GM18861 (cell line): Measurements from ENCODE around the gene SEPTIN5.
"Not testable (repeated sequence)": the region's sequence is repeated elsewhere in the genome, so short reads cannot be mapped to it uniquely, and the experiment has no call there.

ENCODE experiments used
- ATAC-seq: cut with Tn5 transposase; IDR thresholded peaks from one replicate; pipeline ENCODE4 v1.9.1; 2021; ENCODE audit not compliant: unreplicated experiment

The SEPTIN5 gene

DNA sequence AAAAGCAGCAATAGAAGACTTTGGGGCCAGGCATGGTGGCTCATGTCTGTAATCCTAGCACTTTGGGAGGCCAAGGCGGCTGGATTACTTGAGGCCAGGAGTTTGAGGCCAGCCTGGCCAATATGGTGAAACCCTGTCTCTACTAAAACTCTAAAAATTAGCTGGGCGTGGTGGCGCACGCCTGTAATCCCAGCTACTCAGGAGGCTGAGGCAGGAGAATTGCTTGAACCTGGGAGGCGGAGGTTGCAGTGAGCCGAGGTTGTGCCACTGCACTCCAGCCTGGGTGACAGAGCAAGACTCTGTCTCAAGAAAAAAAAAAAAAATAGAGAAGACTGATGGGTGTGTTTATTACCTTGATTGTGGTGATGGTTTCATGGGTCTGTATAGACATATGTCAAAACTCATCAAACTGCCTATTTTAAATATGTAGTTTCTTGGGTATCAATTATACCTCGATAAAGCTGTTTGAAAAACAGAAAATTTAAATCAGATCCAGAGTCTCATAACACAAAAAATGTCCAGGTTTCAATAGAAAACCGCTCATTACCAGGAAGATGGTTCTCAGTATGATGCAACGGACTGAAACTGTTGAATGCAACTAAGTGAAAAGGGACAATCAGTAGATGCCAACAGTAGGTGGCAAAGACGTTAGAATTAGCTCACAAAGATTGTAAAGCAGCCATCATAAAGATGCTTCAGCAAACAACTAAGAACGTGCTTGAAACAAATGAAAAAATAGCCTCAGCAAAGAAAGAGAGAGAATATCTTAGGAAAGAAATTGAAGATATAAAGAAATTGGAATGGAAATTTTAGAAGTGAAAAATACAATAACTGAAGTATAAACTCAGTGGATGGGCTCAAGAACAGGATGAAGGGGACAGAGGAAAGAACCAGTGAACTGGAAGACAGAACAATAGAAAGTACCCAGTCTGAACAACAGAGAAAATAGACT, 33.1 kb upstream of the SEPTIN5 start:
- ATAC-seq = no peak

DNA sequence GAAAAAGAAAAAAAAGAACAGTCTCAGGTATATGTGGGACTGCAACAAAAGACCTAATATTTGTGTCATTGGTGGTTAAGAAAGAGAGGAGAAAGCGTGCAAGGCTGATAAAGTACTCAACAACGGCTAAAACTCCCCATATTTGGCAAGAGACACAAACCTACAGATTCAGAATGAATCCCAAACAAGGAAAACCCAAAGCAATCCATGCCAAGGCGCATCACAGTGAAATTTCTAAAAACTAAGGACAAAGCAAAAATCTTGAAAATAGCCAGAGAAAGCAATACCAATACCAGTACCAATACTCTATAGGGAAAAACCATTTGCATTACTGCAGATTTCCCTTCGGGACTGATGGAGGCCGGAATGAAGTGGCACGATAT, 32.4 kb upstream of the SEPTIN5 start:
- no peak for ATAC-seq

DNA sequence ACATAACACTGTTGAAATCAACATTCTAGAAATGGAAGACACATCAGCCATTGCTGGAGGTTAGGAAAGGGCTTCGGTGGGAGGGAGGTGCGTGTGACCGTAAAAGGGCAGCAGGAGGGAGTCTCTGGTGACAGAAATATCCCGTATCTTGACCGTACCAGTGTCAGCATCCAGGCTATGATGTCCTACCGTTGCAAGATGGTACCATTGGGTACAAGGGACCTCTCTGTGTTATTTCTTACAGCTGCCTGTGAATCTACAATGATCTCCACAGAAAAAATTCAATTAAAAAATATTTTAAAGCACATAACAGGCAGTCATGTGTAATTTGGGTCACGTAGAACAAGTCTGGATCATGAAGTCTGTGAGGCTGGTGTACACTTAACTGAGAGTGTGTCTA, 27.4 kb upstream of the SEPTIN5 start:
- ATAC-seq = no peak

DNA sequence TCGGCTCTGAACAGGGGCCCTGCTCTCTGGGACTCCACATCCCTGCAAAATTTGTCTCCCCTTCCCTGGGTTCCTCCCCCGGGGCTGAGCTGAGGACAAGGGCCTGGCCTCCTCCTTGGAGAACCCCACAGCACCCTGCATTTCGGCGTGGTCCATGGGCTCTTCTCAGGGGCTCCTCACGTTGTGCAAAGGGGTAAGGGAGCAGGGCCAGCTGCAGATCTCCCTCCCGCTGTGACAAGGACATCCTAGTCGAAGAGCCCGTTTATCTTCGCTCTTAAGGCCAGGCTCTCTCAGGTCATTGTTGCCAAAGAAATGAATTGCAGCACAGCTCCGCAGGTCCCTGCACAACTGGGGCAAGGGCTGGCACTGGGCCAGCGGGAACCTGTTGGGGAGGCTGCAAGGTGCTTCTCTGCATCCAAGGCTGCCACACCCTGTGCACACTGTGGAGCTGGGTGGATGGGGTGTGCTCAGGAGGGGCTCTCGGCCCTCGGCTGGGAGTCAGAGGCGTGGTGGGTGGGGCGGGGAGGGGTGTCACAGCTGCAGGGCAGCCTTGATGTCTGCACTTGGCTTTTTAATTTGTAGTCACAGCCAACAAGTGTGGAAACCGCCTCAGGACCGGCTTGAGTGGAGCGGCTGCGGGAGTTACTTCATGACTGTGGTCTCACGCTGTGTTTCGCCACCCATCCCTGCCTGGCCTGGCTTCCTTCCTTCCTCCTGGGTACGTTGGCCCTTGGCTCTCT, 26.6 kb upstream of the SEPTIN5 start:
- no peak for ATAC-seq

DNA sequence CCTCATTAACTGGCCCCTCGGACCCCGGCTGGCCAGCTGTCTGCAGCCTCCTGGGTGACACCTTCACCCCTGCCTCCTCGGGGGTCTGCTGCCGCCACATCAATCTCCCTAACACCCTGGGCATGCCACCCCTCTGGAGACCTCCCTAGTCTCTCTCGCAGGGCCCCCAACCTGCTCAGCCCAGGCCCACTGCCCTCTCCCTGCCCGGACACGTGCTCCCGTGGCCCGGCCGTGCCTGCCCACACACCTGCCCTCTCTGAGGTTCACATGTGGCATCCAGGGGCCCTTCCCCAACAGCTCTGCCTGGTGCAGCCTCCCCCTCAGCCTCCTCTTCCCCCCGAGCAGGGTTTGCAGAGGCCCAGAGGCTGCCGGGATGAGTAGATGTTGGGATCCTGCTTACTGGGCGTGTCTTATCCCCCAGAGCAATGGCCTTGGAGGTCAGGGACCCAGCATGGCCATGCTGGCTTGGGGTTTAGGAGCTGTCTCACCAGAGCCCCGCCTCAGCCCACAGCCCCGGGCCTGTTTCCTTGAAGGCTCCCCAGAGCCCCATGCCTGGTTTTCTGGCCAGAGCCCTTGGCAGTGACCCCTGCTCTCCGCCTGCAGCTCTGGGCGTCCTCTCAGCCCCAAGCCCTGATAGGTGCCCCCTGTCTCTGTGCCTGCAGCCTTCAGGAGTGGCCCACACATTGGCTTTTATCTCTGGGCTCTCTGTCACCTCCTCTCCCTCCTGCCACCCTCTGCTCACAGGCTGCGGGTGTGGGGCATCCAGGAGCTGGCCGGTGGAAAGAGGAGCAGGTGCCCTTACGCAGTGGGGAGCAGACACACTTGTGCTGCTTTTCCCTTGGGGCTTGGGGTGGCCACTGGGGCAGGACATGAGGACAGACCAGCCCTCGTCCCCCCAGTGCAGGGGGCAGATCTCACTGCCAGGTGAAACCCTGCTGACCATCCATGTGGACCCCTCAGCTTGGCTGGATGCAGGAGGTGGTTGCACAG, 25.7 kb upstream of the SEPTIN5 start:
- no peak for ATAC-seq

DNA sequence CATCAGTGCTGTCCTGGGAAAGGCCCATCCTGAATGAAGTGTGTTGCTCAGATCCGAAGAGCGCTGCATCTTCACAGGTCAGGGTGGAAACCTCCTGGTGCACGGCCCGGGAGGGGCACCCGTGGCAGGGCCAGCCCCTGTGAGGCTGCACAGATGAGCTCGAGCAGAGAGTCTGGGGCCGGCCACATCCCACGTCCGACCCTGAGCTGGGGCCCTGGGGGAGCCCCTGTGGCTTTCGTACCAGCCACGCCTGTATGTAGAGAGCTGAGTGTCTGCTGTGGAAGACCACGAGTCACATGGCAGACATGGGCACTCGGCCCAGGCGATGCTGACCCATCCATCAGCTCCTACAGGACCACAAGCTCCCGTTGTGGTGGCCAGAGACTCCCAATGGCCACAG, 24.9 kb upstream of the SEPTIN5 start:
- ATAC-seq = no peak

DNA sequence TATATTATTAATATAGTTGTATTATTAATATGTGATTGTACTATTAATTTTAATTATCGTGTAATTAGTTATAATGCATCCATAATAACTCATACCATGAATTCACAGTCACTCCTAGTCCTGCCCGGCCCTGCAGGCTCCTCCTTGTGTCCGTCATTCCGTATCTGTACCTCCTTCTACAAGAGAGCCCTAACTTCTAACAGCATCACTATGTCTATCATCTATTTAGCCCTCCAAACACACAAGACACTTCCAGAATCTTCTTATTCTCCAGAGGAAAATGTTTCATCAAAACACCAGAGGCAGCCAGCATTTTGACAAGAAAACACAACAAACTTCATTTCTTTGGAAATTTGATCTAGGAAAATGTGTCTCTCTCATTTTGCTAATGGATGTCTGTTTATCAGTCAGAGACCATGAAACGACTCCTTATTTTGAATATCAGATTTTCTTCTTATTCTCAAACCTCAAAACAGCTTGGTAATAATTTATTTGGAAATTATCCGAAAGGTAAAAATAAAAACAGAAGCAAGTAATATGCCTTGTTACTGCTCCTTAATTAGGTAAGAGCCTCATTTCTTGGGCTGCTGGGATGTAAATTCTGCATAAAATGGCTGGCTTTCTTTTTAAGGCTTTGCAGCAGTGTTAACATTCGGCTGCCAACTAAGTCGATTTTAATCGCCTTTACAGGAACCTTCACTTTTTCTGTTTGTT, 23.1 kb upstream of the SEPTIN5 start:
- no peak for ATAC-seq

DNA sequence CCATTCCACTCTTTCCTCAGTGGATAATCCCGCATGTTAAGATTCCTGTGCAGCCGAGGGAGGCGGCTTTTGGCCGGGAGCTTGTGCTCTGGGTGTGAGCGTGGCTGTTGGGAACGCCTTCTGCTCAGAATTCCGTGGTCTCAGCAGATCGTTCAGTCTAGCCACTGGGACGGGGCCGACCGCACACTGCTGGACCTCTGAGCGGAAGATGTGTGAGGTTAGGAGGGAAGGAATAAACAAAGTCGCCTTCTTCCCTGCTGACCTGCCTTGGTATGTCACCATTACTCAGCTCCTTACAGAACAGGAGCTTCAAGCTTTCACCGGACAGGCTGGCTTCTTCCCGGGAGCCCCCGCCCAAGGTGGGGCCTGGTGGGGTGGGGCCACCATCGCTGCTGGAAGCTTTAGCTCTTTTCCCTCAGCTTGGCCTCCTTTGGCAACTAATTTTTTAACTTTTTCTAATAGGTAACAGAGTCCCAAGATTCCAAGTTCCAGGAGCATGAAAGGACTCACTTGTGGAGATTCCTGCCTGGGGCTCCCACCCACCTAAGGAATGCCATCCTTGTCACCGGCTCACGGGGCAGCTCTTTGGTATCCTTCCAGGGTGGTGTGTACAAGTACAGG, 22.5 kb upstream of the SEPTIN5 start:
- no peak for ATAC-seq

DNA sequence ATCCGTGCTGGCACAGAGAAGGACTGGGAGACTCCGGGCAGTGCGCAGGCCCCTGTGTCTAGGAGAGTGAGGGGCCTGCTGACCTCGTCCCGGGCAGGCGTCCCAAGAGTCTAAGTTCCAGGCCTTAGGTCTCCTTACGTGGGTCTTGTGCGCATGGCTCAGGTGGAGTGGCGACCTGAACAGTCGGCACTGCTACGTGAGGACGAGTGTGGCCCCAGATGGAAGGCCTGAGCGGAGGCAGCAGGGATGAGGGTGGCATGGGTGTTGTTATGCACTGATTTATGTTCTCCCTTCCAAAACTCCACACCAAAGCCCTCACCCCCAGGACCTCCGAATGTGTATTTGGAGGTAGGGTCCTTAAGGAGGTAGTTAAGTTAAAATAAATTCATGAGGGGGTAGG, 20.7 kb upstream of the SEPTIN5 start:
- no peak for ATAC-seq

DNA sequence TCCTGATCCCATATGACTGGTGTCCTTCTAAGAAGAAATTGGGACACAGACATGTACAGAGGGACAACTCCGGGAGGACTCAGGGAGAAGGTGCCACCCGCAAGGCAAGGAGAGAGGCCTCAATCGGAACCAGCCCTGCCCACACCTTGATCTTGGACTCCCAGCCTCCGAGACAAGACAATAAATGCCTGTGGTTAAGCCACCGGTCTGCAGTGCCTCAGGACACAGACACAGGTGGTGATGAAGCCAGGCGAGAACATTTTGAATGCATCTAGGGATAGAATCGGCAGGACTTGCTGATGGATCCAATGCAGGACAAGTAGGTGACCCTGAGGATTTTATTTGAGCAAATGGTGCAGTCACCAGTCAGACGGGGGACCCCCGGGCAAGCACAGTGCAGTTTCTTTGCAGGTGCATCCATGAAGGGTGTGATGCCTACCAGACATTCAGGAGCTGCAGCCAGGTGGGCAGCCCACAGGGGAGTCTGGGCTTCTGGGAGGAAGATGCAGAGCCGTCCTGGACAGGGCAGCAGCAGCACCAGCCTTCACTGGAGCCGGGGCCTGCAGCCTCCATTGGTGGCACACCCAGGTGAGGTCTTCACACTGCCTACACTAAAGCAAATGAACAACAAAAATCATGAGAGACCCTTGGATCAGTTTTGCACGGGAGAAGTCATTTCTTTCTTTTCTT, 20.2 kb upstream of the SEPTIN5 start:
- ATAC-seq = no peak

DNA sequence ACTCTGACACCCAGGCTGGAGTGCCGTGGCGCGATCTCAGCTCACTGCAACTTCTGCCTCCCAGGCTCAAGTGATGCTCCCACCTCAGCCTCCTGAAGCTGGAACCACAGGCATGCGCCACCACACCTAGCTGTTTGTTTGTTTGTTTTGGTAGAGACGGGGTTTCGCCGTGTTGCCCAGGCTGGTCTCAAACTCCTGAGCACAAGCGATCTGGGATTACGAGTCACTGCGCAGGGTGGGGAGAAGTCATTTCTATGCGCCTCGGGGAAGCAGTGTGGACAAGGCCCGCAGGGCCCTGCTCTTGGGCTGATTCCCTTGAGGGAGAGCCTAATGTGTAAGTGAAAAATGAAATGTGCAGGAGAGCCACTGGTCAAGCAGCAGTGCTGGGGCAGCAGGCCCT, 19.6 kb upstream of the SEPTIN5 start:
- no peak for ATAC-seq

DNA sequence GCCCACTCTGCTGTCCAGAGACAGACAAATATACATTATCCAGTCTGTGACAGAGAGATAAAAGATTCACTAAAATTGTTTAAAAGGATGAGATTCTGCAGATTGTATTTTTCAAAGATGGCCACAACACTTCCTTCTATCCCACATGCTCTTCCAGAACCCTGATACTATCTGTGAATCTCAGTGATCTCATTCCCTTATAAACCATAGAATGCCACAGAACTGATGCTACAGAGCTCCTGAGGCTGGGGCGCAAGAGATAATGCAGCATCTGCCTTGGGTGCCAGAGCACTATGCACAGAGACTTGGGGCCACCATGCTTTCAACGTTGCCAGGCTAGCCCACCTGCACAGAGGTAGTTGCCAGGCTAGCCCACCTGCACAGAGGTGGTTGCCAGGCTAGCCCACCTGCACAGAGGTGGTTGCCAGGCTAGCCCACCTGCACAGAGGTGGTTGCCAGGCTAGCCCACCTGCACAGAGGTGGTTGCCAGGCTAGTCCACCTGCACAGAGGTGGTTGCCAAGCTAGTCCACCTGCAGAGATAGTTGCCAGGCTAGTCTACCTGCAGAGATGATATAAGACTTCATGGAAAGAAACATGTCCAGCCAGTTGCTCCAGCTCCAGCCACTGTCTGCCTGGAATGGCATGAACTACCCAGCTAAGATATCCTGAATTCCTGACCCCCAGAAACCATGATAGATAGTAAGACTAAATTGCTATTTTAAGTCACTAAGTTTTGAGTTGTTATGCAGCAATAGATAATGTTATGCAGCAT, 17.6 kb upstream of the SEPTIN5 start:
- no peak for ATAC-seq

DNA sequence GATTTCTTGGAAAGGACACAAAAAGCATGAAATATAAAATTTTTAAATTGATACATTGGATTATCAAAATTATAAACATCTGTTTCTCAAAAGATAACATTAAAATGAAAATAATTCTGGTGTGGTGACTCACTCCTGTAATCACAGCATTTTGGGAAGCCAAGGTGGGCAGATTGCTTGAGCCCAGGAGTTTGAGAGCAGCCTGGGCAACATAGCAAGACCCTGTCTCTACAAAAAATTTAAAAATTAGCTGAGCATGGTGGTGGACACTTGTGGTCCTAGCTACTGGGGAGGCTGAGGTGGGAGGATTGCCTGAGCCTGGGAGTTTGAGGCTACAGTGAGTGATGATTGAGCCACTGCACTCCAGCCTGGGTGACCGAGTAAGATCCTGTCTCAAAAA, 16.4 kb upstream of the SEPTIN5 start:
- ATAC-seq = not testable (repeated sequence)

DNA sequence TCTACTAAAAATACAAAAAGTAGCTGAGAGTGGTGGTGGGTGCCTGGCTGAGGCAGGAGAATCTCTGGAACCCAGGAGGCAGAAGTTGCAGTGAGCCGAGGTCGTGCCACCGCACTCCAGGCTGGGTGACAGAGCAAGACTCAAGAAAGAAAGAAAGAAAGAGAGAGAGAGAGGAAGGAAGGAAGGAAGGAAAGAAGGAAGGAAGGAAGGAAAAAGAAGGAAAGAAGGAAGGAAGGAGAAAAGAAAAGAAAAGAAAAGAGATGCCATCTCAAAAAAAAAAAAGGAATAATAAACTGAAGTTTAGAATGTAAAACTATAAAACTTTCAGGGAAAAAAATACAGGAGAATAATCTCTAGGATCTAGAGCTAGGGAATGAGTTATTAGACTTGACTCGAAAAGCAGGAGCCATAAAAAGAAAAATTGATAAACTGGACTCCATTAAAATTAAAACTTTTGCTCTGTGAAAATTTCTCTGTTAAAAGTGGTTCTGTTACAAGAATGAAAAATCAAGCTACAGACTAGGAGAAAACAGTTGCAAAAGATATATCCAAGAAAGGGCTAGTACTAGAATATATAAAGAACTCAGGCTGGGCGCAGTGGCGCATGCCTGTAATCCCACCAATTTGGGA, 13.4 kb upstream of the SEPTIN5 start:
- ATAC-seq = no peak

DNA sequence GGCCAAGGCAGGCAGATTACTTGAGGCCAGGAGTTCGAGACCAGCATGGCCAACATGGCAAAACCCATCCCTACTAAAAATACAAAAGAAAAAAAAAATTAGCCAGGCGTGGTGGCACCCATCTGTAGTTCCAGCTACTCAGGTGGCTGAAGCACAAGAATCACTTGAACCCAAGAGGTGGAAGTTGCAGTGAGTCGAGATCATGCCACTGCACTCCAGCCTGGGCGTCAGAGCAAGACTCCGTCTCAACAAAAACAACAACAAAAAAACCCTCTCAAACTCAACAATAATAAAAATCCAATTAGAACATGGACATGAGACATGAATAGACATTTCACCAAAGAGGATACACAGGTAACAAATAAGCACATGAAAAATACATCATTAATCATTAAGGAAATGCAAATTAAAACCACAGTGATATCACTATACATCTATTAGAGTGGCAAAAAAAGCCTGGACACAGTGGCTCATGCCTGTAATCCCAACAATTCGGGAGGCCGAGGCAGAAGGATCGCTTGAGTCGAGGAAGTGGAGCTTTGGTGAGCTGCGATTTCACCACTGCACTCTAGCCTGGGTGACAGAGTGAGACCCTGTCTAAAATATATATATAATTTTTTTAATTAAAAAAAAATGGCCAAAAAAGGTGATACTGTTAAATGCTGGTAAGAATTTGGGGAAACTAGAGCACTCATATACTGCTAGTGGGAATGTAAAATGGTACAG, 12.7 kb upstream of the SEPTIN5 start:
- no peak for ATAC-seq

DNA sequence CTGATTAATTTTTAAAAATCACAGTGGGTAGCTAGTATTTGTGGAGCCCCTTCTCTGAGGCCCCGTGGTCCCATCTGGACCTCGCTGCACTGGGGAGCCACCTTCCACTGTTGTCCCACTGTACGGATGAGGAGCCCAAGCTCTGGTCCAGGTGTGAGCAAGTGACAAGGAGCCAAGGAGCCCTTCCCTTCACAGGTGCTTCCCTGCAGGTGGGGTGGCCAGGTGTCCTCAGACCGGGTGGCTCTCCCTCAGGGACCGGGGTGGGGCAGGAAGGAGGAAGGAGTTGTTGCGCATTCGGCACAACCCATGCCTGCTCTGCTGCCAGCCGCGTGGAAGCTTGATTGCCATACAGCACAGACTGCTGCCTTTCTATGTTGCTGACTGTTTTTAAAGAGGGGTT, 10.4 kb upstream of the SEPTIN5 start:
- ATAC-seq = no peak

DNA sequence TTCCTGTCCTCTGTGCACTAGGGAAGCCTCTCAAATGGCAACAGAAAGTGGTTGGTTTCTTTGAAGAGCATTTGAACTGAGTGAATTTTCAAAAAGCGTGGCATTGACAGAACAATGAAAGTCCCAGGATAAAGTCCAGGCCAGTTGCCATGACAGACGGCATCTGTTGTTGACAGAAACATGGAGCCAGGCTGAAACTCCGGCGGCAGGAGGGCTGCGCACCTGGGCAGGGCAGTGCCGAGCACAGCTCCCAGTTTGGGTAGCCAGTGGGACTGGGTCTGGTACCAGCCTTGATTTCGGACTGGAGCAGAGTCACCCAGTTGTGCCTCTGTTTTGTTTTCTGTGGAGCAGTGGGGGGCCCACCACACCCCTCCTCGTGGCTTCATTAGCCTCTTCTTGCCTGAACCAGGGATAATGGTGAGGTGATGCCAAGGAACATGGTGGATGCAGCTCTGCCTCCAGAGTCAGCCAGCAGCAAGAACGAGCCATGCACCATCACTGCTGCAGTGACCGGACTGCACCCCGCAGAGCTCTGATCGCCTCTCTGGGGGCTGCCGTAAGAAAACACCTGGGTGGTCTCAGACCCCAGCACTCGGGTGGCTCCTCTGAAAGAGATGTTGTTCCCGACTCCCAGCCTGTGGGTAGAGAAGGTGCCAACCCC, 9.8 kb upstream of the SEPTIN5 start:
- no peak for ATAC-seq
